HG02763 (cell line): Measurements from ENCODE around the gene ANKRD6.
"Not testable (repeated sequence)": the region's sequence is repeated elsewhere in the genome, so short reads cannot be mapped to it uniquely, and the experiment has no call there.

Source experiments
- ATAC-seq: cut with Tn5 transposase; IDR thresholded peaks from one replicate; pipeline ENCODE4 v1.9.1; 2021; ENCODE audit warnings: mild to moderate bottlenecking, moderate library complexity; ENCODE audit not compliant: unreplicated experiment

The ANKRD6 gene

DNA sequence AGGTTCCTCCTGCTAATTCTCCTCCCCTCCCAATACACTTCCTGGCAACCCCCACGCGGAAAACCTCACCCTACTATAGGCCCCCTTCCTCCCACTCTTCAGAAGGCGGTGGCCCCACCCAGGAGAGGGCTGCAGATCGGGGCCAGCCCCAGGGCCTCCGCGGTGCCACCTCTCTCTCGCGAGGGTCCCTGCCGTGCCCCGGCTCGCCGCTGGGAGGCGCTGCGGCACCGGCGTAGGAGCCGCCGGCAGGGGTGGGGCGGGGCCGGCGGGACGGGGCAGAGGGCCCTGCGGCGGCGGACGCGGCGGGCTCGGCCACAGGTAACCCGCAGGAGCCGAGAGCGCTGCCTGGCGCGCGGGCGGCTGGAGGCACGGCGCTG, at the start of gene ANKRD6:
ANKRD6 (plus strand) TSS at position 278 of the 377 bp plus-strand sequence. CDS start 133,825 bp downstream, outside the sequence.
- peak; percentile 91 for ATAC-seq

- ATAC-seq: no peak
Measured at GRCh38 chr6:89385156-89385667, 47.7 kb upstream of the ANKRD6 start.

GRCh38 chr6:89385846-89386245, 47.1 kb upstream of the ANKRD6 start:
- ATAC-seq: no peak

- peak; percentile 26 for ATAC-seq
Measured at GRCh38 chr6:89386917-89387491, 45.9 kb upstream of the ANKRD6 start.

DNA sequence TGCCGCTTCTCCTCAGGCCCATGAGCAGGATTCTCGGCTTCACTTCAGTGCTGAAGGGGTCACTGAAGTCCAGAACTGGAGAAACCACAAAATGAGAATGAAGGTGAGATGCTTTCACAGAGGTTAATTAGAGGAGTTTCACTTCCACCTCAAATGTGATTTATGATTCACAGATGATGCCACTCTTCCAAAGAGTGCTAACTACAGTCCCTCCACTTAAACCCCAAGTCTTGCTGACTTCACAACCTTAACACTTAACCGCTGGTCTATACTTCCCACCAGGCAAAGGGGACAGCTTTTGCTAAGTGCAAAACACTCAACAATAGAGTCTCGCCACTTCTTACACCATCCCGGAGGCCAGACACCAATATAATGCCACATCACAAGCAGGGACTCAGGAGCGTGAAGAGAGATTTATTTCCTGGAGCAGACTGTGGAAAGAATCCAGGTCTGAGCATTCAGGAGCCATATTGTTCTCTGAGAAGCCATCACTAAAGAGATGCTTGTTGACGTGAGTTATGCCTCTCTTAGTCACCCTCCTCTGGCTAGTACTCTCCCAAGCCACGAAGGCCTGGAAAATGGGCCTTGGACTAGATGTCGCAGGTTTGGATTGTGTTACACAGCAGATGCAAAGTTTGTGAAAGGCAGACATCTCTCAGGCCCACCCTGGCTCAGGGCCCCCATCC, 45.3 kb upstream of the ANKRD6 start:
- peak; percentile 95 for ATAC-seq

DNA sequence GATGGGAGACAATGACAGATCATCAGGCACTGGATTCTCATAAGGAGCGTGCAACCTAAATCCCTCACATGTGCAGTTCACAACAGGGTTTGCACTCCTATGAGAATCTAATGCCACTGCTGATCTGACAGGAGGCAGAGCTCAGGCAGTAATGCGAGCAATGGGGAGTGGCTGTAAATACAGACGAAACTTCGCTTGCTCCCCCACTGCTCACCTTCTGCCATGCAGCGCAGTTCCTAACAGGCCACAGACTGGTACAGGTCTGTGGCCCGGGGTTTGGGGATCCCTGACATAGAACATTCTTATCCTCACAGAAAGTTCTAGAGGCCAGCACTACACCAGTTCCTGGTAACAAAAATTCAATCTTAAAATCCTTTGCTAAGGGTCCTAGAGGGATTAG, 44.1 kb upstream of the ANKRD6 start:
- ATAC-seq: no peak

GRCh38 chr6:89392823-89393222, 40.1 kb upstream of the ANKRD6 start:
- no peak for ATAC-seq

DNA sequence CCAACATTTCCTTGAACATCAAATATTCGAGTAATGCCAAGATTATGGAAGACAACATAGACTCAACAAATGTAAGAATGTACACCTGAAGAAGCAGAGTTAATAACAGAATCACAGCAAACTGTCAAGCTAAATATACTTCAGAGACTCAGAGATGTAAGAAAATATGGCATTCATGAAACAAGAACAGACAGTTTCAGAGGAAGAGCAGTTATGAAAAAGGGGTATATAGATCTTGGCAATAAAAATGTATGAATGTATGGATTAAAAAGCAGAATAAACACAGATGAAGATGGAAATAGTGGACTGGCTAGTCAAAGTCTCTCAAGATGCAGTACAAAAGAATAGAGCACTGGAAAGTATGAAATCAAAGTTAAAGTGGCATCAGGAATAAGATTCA, 39.3 kb upstream of the ANKRD6 start:
- no peak for ATAC-seq

DNA sequence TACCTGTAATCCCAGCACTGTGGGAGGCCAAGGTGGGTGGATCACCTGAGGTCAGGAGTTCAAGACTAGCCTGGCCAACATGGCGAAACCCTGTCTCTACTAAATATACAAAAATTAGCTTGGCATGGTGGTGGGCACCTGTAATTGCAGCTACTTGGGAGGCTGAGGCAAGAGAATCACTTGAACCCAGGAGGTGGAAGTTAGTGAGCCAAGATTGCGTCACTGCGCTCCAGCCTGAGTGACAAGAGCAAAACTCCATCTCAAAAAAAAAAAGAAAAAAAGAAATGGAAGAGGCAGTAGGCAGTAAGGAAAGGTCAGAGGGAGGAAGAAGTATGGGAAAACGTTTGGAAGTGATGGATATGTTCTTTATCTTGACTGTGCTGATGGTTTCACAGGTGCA, 35.1 kb upstream of the ANKRD6 start:
- not testable (repeated sequence) for ATAC-seq

- ATAC-seq: no peak
Measured at GRCh38 chr6:89398762-89399525, 34.0 kb upstream of the ANKRD6 start.

DNA sequence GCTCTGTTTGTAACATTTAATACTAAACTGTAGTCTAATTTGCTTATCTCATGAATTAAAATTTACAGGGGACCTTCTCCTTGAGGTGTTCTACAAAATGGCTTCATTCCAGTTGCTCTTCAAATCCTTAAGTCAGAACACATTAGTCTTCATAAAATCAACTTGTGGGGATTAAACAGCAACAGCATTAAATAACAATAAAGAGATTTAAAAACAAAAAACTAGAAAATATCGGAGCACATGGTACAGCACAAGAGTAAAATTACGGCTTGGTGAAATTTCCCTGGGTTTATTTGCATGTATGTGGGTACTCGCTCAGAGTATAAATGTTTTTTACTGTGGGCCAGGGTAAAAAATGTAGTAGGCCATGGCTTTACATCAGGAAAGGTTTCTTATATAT, 32.9 kb upstream of the ANKRD6 start:
- no peak for ATAC-seq

GRCh38 chr6:89400912-89401399, 32.0 kb upstream of the ANKRD6 start:
- no peak for ATAC-seq

DNA sequence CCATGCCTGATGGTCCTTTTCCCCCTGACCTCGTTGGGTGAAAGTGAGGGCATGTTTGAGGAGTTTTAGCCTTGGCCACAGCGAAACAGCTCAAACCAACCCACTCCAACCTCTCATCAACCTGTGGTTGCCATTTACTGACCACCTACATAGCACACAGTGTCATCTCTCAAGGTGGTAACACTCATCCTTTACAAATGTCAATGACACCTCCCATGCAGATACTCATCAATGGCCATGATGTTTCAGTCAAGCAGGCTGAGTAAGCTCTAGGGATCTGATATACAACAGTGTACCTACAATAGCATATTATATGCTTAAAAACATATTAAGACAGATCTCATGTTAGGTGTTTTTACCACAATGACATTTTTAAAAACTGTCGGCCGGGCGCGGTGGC, 30.2 kb upstream of the ANKRD6 start:
- ATAC-seq: no peak

DNA sequence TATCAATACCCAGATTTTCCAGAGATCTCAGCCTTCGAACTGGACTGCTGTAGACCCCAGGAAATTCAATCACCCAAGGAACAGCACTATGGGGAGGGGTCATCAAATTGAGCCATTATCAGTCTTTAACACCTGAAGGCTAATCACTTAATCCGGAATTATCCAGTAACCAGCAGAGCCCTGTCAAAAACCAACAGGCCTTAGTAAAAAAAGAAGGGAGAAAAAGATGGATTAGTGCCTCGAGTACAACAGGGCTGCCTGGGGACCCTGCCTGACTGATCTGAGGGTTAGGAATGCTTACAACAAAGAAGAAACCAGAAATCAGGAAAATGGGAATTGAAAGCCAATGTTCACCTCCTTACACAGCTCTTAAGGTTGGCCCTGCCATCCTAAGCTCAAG, 28.4 kb upstream of the ANKRD6 start:
- ATAC-seq: no peak

DNA sequence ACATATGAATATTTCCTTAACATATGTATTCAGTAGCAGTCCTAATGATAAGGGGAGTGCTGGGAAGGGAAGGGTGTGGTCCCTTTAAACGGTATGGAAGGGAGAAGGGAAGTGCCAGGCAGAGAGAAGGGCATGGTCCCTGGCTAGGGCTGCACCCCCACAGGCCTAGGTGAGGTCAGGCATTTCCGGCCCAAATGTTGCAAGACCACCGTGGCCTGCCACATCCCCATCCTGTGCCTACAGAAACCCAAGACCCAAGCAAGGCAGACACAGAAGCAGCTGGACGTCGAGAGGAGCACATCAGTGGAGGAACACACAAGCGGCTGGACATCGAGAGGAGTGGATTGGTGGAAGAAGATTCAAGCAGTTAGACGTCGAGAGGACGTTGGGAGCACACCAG, 26.8 kb upstream of the ANKRD6 start:
- ATAC-seq: no peak

- no peak for ATAC-seq
Measured at GRCh38 chr6:89409461-89410035, 23.4 kb upstream of the ANKRD6 start.

GRCh38 chr6:89410231-89410761, 22.7 kb upstream of the ANKRD6 start:
- no peak for ATAC-seq

DNA sequence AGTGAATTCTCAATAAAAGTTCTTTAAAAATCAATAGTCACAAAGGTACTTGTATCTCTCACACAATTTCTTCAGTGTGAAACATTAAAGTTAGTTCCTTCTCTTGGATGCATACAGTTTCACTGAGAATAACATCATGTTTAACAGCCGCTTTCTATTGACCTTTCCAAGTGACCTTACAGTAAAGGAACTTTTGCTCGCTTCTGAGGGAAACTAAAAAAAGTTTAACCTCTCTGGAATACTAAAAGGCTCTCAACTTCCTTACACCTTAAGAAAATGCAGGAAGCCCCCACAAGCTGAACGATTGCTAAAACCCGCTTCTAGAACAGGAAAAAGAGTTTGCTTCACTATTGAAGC, 22.2 kb upstream of the ANKRD6 start:
- ATAC-seq: no peak

DNA sequence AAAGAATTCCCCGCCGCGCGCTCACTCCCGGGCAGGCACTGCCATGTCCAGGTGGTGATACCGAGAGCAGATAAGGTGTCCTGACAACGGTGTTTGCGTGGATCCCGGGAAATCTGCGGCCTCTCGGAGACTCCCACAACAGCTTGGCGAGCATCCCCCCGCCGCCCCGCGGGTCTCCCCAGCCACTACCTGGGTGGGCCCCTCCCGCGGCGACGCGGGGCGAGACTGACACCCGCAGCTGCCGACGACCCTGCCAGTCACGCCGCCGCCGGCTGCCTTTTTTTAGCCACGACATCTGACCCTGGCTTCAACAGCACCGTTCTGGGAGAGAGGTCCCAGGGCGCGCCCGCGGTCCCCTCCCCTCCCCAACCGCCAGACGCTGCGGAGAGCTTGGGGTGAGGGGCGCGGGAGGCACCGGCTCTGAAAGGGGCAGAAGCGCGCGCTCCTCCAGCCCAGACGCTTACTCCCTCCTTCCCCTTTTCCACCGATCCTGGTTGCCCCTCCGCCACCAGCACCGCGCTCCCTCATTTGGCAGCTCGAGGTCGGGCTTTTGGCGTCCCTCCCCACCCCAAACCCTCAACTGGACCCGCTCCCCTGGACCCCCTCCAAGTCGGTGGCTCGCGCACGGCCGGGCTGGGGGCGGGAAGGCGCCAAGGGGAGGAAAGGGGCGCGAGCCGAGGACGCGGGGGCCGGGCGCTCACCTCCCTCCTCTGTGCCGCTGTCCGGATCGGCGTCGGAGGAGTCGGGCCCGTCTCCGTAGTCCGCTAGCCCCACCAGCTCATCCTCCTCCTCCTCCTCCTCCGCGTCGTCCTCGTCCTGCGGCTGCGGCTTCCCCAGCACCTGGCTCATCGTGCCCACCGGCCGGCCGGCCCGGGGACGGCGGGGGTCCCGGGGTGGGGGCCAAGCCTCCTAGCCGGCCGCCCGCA, 21.5 kb upstream of the ANKRD6 start:
- peak; percentile 38 for ATAC-seq
